GM12872 (cell line): ENCODE measurements around the gene SNCB.

Source experiments
- CTCF ChIP-seq: IDR thresholded peaks from 3 replicates; pipeline ENCODE4 v1.5.1; 2011; ENCODE audit warnings: low read depth, mild to moderate bottlenecking, low read length, moderate library complexity; ENCODE audit not compliant: insufficient read depth

Gene SNCB

GRCh38 chr5:176611435-176611834 lies 18.9 kb downstream of the SNCB start:
- no peak for TF ChIP-seq CTCF

- no peak for TF ChIP-seq CTCF
Observed at GRCh38 chr5:176610435-176610773, 19.9 kb downstream of the SNCB start.

GRCh38 chr5:176609724-176610434 lies 20.5 kb downstream of the SNCB start, which contains the start of gene GPRIN1:
Gene GPRIN1, minus strand, starts transcription at chr5:176610156. Its CDS starts 10,322 bp downstream, at chr5:176599834.
- TF ChIP-seq CTCF: peak; percentile 32; the same call in 1 of the 3 replicates

GRCh38 chr5:176608937-176609723 lies 21.2 kb downstream of the SNCB start:
- TF ChIP-seq CTCF: no peak; the same call in 2 of the 3 replicates

GRCh38 chr5:176608142-176608705 lies 22.1 kb downstream of the SNCB start:
- TF ChIP-seq CTCF: no peak

DNA sequence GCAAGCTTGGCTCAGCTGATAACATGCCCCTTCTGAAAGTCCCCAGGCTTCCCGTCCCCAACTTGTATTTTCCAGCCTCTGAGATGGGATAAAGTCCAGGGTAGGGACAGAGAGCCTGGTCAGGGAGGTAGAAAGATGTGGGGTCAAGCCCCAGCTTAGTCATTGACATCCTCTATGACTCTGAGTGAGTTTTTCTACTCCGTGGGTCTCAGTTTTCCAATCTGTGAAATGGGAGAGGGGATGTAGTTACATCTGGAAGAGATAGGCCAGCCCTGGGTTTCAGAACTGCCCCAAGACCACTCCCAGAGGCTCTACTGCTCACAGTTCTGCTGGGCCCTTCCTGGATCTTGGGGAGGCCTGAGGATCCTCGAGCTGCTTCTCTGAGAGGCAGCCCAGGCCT lies 23.5 kb downstream of the SNCB start:
- TF ChIP-seq CTCF: no peak

GRCh38 chr5:176606032-176606431 lies 24.3 kb downstream of the SNCB start:
- TF ChIP-seq CTCF: no peak
